ENCODE results near the gene ADCY2.

The ADCY2 gene

DNA sequence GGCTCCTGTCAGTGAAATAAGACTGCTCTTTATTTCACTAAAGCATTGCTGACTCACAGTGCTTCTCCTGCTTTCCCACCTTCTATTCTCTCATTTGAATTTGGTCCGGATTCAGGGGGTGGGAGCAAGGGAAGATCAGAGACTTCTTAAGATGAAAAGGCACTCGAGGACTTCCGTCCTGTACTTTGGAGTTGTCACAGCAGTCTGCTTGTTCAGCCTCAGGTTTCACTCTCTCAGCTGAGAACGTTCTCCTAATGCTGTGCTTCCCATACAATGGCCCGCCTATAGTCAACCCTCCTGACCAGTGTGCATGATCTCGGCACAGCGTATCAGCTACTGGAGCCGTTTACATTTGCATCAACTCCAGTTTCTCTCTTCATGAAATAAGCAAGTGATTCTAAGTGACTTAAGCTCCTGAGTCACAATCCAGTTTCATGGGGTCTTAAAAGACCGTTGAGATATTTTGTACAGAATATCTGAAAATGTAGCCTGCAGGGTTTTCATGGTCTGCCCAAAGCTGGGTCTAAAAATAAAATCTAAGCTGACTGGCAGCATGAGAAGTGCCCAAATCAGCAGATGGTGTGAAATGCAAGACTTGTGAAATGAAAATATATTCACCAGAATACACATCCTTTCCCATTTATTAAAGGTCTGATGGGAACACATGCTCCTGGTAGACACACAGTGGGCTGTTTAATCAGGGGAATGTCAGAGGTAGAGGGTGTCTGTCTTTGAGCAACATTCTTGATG, 145.0 kb downstream of the ADCY2 start:
- no peak for TF ChIP-seq CTCF (IDR thresholded peaks at IDR 0.05)
- no peaks in the 10 kb centered on the region for H3K27me3 Mint-ChIP-seq (ENCODE audit: low read depth, poor library complexity)
- H3K9me3 Mint-ChIP-seq: no peaks in the 10 kb centered on the region
- H3K4me1 Mint-ChIP-seq: peaks cover 35% of the 10 kb centered on the region
- H3K27ac Mint-ChIP-seq: peak overlapping the region; percentile 64
- DNase-seq: no peak
- no peak overlapping the region for H3K4me3 Mint-ChIP-seq
- peaks cover 34% of the 10 kb centered on the region for H3K36me3 Mint-ChIP-seq (ENCODE audit: low read depth)

DNA sequence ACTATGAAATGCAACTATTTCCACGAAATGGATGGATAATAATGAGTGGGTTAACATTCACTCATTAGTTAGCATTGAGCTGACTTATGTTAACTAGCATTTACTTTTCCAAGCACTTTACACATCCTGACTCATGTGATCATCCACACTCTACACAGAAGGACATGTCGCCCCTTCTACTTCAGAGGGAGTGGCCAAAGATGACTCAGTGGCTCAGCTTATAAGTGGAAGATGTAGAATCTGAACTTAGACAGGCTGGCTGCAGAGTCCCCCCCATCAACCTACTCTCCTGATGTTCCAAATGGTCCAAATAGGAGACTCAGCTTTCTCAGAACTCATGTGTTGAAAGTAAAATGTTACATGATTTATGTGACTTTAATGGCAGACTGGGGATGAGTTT, 146.0 kb downstream of the ADCY2 start:
- H3K27me3 Mint-ChIP-seq (ENCODE audit: low read depth, poor library complexity): no peaks in the 10 kb centered on the region
- no peaks in the 10 kb centered on the region for H3K9me3 Mint-ChIP-seq
- no peak for DNase-seq
- TF ChIP-seq CTCF (IDR thresholded peaks at IDR 0.05): no peak
- H3K4me1 Mint-ChIP-seq: peaks cover 43% of the 10 kb centered on the region
- peaks cover 41% of the 10 kb centered on the region for H3K36me3 Mint-ChIP-seq (ENCODE audit: low read depth)
- H3K27ac Mint-ChIP-seq: no peak overlapping the region
- H3K4me3 Mint-ChIP-seq: no peak overlapping the region

GRCh38 chr5:7546555-7546954, 150.6 kb downstream of the ADCY2 start:
- peak overlapping the region; percentile 76 for H3K27ac Mint-ChIP-seq
- H3K36me3 Mint-ChIP-seq (ENCODE audit: low read depth): peaks cover 72% of the 10 kb centered on the region
- DNase-seq: no peak
- H3K4me1 Mint-ChIP-seq: peaks cover 17% of the 10 kb centered on the region
- H3K4me3 Mint-ChIP-seq: no peak overlapping the region
- no peak for TF ChIP-seq CTCF (IDR thresholded peaks at IDR 0.05)
- no peaks in the 10 kb centered on the region for H3K27me3 Mint-ChIP-seq (ENCODE audit: low read depth, poor library complexity)
- no peaks in the 10 kb centered on the region for H3K9me3 Mint-ChIP-seq

DNA sequence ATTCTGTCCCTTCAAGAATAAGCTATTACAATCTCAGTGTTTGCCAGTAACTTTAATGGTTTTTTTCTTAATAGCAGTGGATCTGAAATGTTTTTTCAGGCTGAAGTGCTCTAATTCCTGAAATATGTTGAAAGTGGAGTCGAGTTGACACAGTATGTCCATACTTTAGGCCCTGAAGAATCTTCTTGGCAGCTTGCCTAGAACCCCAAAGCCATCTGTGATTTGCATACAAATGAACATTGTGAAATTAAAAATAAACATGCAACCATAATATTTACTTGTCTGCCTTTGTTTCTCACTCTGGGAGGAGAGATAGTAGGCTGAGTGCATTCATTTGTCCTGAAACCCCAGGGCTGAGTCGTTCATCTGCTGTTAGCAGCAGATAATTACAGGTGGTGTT, 152.7 kb downstream of the ADCY2 start:
- peaks cover 65% of the 10 kb centered on the region for H3K36me3 Mint-ChIP-seq (ENCODE audit: low read depth)
- no peaks in the 10 kb centered on the region for H3K9me3 Mint-ChIP-seq
- DNase-seq: no peak
- no peak overlapping the region for H3K27ac Mint-ChIP-seq
- H3K27me3 Mint-ChIP-seq (ENCODE audit: low read depth, poor library complexity): no peaks in the 10 kb centered on the region
- TF ChIP-seq CTCF (IDR thresholded peaks at IDR 0.05): no peak
- H3K4me3 Mint-ChIP-seq: no peak overlapping the region
- peaks cover 23% of the 10 kb centered on the region for H3K4me1 Mint-ChIP-seq

GRCh38 chr5:7565559-7565958, 169.6 kb downstream of the ADCY2 start:
- TF ChIP-seq CTCF (IDR thresholded peaks at IDR 0.05): no peak
- DNase-seq: no peak
- Mint-ChIP-seq H3K4me3 (no peak overlapping the region), H3K9me3 (no peaks in the 10 kb centered on the region), H3K27me3 (ENCODE audit: low read depth, poor library complexity) (no peaks in the 10 kb centered on the region), H3K36me3 (ENCODE audit: low read depth) (peaks cover 22% of the 10 kb centered on the region), H3K4me1 (no peaks in the 10 kb centered on the region), H3K27ac (no peak overlapping the region)
